ENCODE results near the gene PLD5.

Gene PLD5

DNA sequence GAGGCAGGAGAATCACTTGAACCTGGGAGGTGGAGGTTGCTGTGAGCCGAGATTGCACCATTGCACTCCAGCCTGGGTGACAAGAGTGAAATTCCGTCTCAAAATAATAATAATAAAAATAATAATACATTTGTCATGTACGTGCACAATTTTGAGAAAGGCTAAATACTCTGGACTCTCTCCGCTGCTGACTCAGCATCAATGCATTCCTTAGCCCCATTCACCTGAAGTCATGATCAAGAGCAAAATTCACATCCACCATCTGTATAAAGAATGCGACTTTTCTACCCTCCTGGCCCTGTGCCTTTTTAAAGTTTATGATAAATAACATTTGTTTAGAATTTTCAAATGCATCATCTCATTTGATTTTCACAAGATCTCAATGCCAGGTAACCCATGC lies 490.1 kb downstream of the PLD5 start:
- FAIRE-seq: no peak

DNA sequence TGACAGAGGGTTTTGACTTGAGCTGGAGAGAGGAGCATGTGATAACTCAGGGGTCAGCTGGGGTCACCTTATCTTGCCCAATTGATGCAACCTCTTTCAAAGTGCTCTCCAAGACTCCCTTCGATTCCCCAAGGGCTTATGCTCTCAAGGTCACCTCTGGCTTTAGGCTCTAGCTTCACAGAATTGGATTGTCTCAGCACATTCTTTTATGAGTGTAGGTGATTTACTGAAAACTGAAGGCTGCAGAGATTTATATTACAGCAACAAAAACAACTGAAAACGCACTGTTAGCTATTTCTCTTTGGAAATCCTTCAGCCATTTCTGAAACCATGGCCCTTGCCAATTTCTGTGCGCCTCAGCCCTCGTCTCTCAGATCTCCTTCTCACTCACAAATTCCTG lies 491.1 kb downstream of the PLD5 start:
- FAIRE-seq: no peak

Measured in A204.1 (cell line).